Neural progenitor cell (in vitro differentiated cells): ENCODE data around the gene EFL1. TPM values are rescaled to one million over a fixed set of nuclear protein-coding genes. Genes with fewer than 3 reads are reported as not detected.
A peak's percentile ranks its signal among the peaks of the same experiment; 100 is the strongest.
"Not testable (repeated sequence)": the region's sequence is repeated elsewhere in the genome, so short reads cannot be mapped to it uniquely, and the experiment has no call there.

Experiments
- DNase-seq: peaks from one replicate; pipeline ENCODE4 v3.0.0-alpha.2; 2016; ENCODE audit warnings: low spot score
- H2AFZ ChIP-seq: fragments of 200-600 bp; sonication (generic); replicated peaks from 2 replicates; pipeline ENCODE4 v1.6.1; 2016; ENCODE audit warnings: antibody characterized with exemption
- H3F3A ChIP-seq: fragments of 200-600 bp; sonication (generic); 2 replicates; pipeline ENCODE4 v1.6.1; 2016; ENCODE audit warnings: antibody characterized with exemption, low read depth
- H3K27ac ChIP-seq: fragments of 200-600 bp; sonication (generic); 2 replicates; pipeline ENCODE4 v1.5.1; 2016; ENCODE audit warnings: mild to moderate bottlenecking
- H3K27me3 ChIP-seq: fragments of 200-600 bp; sonication (generic); 2 replicates; pipeline ENCODE4 v1.6.1; 2016; ENCODE audit warnings: mild to moderate bottlenecking, moderate library complexity
- H3K36me3 ChIP-seq: fragments of 200-600 bp; sonication (generic); 2 replicates; pipeline ENCODE4 v1.5.1; 2016
- H3K4me1 ChIP-seq: fragments of 200-600 bp; sonication (generic); 2 replicates; pipeline ENCODE4 v1.6.1; 2016; ENCODE audit warnings: mixed run types
- H3K4me2 ChIP-seq: fragments of 200-600 bp; sonication (generic); 2 replicates; pipeline ENCODE4 v1.6.1; 2016
- H3K4me3 ChIP-seq: fragments of 200-600 bp; sonication (generic); 2 replicates; pipeline ENCODE4 v1.5.1; 2016
- H3K79me2 ChIP-seq: fragments of 200-600 bp; sonication (generic); 2 replicates; pipeline ENCODE4 v1.6.1; 2016; ENCODE audit warnings: low read depth
- H3K9ac ChIP-seq: fragments of 200-600 bp; sonication (generic); 2 replicates; pipeline ENCODE4 v1.6.1; 2016
- H3K9me3 ChIP-seq: fragments of 200-600 bp; sonication (generic); 2 replicates; pipeline ENCODE4 v1.5.1; 2016; ENCODE audit warnings: low read depth
- H4K20me1 ChIP-seq: fragments of 200-600 bp; sonication (generic); 2 replicates; pipeline ENCODE4 v1.6.1; 2016; ENCODE audit warnings: low read depth
- H3K27ac Mint-ChIP-seq: 3 replicates; pipeline ENCODE4 v1.8.0; 2021; ENCODE audit warnings: mixed read lengths
- H3K27me3 Mint-ChIP-seq: 2 replicates; pipeline ENCODE4 v1.8.0; 2022; ENCODE audit warnings: low read depth, mild to moderate bottlenecking, inconsistent platforms, moderate library complexity, mixed read lengths; ENCODE audit not compliant: insufficient read depth
- H3K36me3 Mint-ChIP-seq: 3 replicates; pipeline ENCODE4 v1.8.0; 2021; ENCODE audit warnings: mixed read lengths
- H3K4me1 Mint-ChIP-seq: 3 replicates; pipeline ENCODE4 v1.8.0; 2021; ENCODE audit warnings: mixed read lengths
- H3K4me3 Mint-ChIP-seq: 3 replicates; pipeline ENCODE4 v1.8.0; 2021; ENCODE audit warnings: mild to moderate bottlenecking, moderate library complexity, mixed read lengths
- H3K9me3 Mint-ChIP-seq: 3 replicates; pipeline ENCODE4 v1.8.0; 2020; ENCODE audit warnings: mixed read lengths
- CTCF ChIP-seq: fragments of 200-600 bp; sonication (generic); IDR thresholded peaks from 2 replicates; pipeline ENCODE4 v1.5.1; 2017; ENCODE audit warnings: antibody characterized with exemption, mild to moderate bottlenecking
- EZH2 ChIP-seq: fragments of 200-600 bp; sonication (generic); IDR thresholded peaks from 2 replicates; pipeline ENCODE4 v1.6.1; 2017; ENCODE audit warnings: antibody characterized with exemption, mild to moderate bottlenecking, moderate library complexity
- EZH2phosphoT487 ChIP-seq: fragments of 200-600 bp; sonication (generic); IDR thresholded peaks from 2 replicates; pipeline ENCODE4 v1.6.1; 2017; ENCODE audit warnings: antibody characterized with exemption
- total RNA-seq: library from RNA; depleted of rRNA; stranded (reverse); fragments of >200 nt; gene quantifications from 2 replicates; pipeline ENCODE4 v1.2.3, GENCODE V29; 2015; ENCODE audit warnings: low replicate concordance

Gene EFL1
- total RNA-seq, 1 donor from 2014 or later = 42.4 TPM

- Histone ChIP-seq H3K27ac (no peak overlapping the region), H3K4me2 (no peak overlapping the region), H3K79me2 (no peaks in the 10 kb centered on the region), H3K4me1 (no peaks in the 10 kb centered on the region), H3K9me3 (no peaks in the 10 kb centered on the region), H4K20me1 (no peaks in the 10 kb centered on the region), H3K4me3 (no peak overlapping the region), H3K9ac (no peak overlapping the region), H2AFZ (no peak overlapping the region), H3F3A (no peaks in the 10 kb centered on the region), H3K36me3 (no peaks in the 10 kb centered on the region), H3K27me3 (no peaks in the 10 kb centered on the region)
- Mint-ChIP-seq H3K27ac (no peak overlapping the region), H3K9me3 (no peaks in the 10 kb centered on the region), H3K4me1 (peaks cover 5% of the 10 kb centered on the region), H3K4me3 (no peak overlapping the region), H3K27me3 (peaks cover 4% of the 10 kb centered on the region), H3K36me3 (no peaks in the 10 kb centered on the region)
- no peak for DNase-seq
- TF ChIP-seq EZH2phosphoT487 (no peak), CTCF (no peak), EZH2 (no peak)
Observed at GRCh38 chr15:82303956-82304777, 41.6 kb upstream of the EFL1 start.

- no peak overlapping the region for H3K4me2 ChIP-seq
- Mint-ChIP-seq H3K4me3 (no peak overlapping the region), H3K27me3 (no peaks in the 10 kb centered on the region), H3K36me3 (no peaks in the 10 kb centered on the region), H3K4me1 (peaks cover 5% of the 10 kb centered on the region), H3K27ac (peak overlapping the region; percentile 42), H3K9me3 (no peaks in the 10 kb centered on the region)
- H2AFZ ChIP-seq = no peak overlapping the region
- H3K9me3 ChIP-seq = no peaks in the 10 kb centered on the region
- no peaks in the 10 kb centered on the region for H3K4me1 ChIP-seq
- TF ChIP-seq CTCF = no peak
- TF ChIP-seq EZH2 = no peak
- no peak for TF ChIP-seq EZH2phosphoT487
- H3F3A ChIP-seq = no peaks in the 10 kb centered on the region
- no peaks in the 10 kb centered on the region for H3K79me2 ChIP-seq
- H3K27ac ChIP-seq = no peak overlapping the region
- H3K4me3 ChIP-seq = no peak overlapping the region
- DNase-seq = no peak
- no peaks in the 10 kb centered on the region for H3K36me3 ChIP-seq
- no peak overlapping the region for H3K9ac ChIP-seq
- H4K20me1 ChIP-seq = no peaks in the 10 kb centered on the region
- no peaks in the 10 kb centered on the region for H3K27me3 ChIP-seq
Observed at GRCh38 chr15:82301296-82302016, 38.9 kb upstream of the EFL1 start.

- Histone ChIP-seq H3K9ac (no peak overlapping the region), H3K4me1 (no peaks in the 10 kb centered on the region), H3K36me3 (no peaks in the 10 kb centered on the region), H3K4me3 (no peak overlapping the region), H3K79me2 (no peaks in the 10 kb centered on the region), H4K20me1 (no peaks in the 10 kb centered on the region), H3F3A (no peaks in the 10 kb centered on the region), H3K4me2 (no peak overlapping the region), H2AFZ (no peak overlapping the region), H3K9me3 (no peaks in the 10 kb centered on the region), H3K27me3 (no peaks in the 10 kb centered on the region), H3K27ac (no peak overlapping the region)
- H3K36me3 Mint-ChIP-seq = no peaks in the 10 kb centered on the region
- H3K4me1 Mint-ChIP-seq = peaks cover 5% of the 10 kb centered on the region
- TF ChIP-seq EZH2phosphoT487 = no peak
- TF ChIP-seq EZH2 = no peak
- TF ChIP-seq CTCF = no peak
- H3K27ac Mint-ChIP-seq = peak overlapping the region; percentile 42
- DNase-seq = no peak
- no peak overlapping the region for H3K4me3 Mint-ChIP-seq
- no peaks in the 10 kb centered on the region for H3K9me3 Mint-ChIP-seq
- no peaks in the 10 kb centered on the region for H3K27me3 Mint-ChIP-seq
Observed at GRCh38 chr15:82300883-82301282, 38.3 kb upstream of the EFL1 start.

- H2AFZ ChIP-seq, H3K27ac ChIP-seq, H3K36me3 ChIP-seq, H3K9ac ChIP-seq, H3K27me3 Mint-ChIP-seq, H3K4me2 ChIP-seq, H3K9me3 Mint-ChIP-seq, DNase-seq, H3K4me3 ChIP-seq, H3K9me3 ChIP-seq, H3K36me3 Mint-ChIP-seq, H3K27me3 ChIP-seq, H3K4me1 Mint-ChIP-seq, H4K20me1 ChIP-seq, H3K27ac Mint-ChIP-seq, H3K4me1 ChIP-seq, H3K4me3 Mint-ChIP-seq, H3K79me2 ChIP-seq, H3F3A ChIP-seq: not testable (repeated sequence)
Observed at GRCh38 chr15:82300326-82300725, 37.8 kb upstream of the EFL1 start.

- not testable (repeated sequence) for H3K36me3 ChIP-seq, H3K4me1 Mint-ChIP-seq, H3K27ac ChIP-seq, H3F3A ChIP-seq, H3K27ac Mint-ChIP-seq, H3K27me3 Mint-ChIP-seq, H3K4me1 ChIP-seq, H3K36me3 Mint-ChIP-seq, H3K9me3 Mint-ChIP-seq, H3K27me3 ChIP-seq, H3K4me2 ChIP-seq, H3K9ac ChIP-seq, H3K79me2 ChIP-seq, H3K9me3 ChIP-seq, DNase-seq, H3K4me3 ChIP-seq, H3K4me3 Mint-ChIP-seq, H4K20me1 ChIP-seq
- H2AFZ ChIP-seq = peak overlapping the region; percentile 72
Observed at GRCh38 chr15:82299511-82299914, 37.0 kb upstream of the EFL1 start.
